ENCODE measurements around the gene UBE2E2.

DNA sequence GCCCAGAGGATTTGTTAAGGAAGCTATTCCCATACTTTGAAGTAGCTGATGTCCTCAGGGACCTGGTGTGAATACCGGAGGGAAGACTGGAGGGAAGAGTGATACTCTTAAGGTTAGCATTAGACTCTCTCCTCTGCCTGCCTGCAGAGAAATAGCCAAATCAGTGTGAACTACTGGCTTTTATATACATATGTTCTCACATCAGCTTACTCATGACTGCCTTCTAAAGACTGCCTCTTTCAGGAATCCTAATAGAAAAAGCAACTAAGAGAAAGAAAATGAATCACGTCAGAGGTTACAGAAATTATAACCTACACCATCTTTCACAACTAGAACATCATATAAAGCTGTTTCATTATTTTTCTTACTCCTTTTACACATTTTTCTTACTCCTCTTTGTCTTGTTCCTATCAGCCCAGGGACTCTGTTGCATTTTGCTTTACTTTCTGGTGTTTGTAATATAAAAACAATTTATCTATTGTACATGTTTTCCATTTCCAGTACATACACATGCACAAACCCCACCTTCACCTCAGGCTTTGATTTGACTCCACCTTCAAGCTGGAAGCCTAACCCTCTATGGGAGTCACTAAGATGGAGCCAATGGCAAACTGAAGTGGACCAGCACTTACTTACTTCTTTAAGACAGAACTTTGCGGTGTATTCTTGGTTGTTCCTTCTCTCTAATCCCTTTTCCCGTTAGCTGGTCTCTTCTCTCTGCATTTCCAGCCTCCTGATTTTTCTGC is 345.0 kb downstream of the UBE2E2 start:
- no peak for TF ChIP-seq TAF1 (IDR thresholded peaks at IDR 0.05; ENCODE audit: borderline replicate concordance, insufficient read depth, low read length)
- TF ChIP-seq POLR2AphosphoS5 (IDR thresholded peaks at IDR 0.05; ENCODE audit: low read depth, low read length), result no peak
- TF ChIP-seq, protein P1, sequence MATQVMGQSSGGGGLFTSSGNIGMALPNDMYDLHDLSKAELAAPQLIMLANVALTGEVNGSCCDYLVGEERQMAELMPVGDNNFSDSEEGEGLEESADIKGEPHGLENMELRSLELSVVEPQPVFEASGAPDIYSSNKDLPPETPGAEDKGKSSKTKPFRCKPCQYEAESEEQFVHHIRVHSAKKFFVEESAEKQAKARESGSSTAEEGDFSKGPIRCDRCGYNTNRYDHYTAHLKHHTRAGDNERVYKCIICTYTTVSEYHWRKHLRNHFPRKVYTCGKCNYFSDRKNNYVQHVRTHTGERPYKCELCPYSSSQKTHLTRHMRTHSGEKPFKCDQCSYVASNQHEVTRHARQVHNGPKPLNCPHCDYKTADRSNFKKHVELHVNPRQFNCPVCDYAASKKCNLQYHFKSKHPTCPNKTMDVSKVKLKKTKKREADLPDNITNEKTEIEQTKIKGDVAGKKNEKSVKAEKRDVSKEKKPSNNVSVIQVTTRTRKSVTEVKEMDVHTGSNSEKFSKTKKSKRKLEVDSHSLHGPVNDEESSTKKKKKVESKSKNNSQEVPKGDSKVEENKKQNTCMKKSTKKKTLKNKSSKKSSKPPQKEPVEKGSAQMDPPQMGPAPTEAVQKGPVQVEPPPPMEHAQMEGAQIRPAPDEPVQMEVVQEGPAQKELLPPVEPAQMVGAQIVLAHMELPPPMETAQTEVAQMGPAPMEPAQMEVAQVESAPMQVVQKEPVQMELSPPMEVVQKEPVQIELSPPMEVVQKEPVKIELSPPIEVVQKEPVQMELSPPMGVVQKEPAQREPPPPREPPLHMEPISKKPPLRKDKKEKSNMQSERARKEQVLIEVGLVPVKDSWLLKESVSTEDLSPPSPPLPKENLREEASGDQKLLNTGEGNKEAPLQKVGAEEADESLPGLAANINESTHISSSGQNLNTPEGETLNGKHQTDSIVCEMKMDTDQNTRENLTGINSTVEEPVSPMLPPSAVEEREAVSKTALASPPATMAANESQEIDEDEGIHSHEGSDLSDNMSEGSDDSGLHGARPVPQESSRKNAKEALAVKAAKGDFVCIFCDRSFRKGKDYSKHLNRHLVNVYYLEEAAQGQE (IDR thresholded peaks at IDR 0.05; ENCODE audit: insufficient read depth in 1 of 2, low read depth in 2 of 2, low read length in 2 of 2), result no peak
- TF ChIP-seq SIN3A (IDR thresholded peaks at IDR 0.05; ENCODE audit: borderline replicate concordance, insufficient read depth, low read length), result no peak
- no peak for TF ChIP-seq FOXP2 (optimal IDR thresholded peaks at IDR 0.05; ENCODE audit: borderline replicate concordance, extremely low read depth, extremely low read length, insufficient read depth)
